Measurements from ENCODE around the gene MTG2.

- TF ChIP-seq CTCF (IDR thresholded peaks at IDR 0.05; ENCODE audit: low read length) (no peak), EZH2 (optimal IDR thresholded peaks at IDR 0.05; ENCODE audit: low read depth, low read length) (no peak)
Measured at GRCh38 chr20:62239278-62239879, 56.6 kb downstream of the MTG2 start.

All from MM.1S (cell line).